OCI-LY7 (cell line): ENCODE results near the gene FBXW8.

Source experiments
- EZH2phosphoT487 ChIP-seq: fragments of 200-600 bp; sonication (generic); IDR thresholded peaks from 2 replicates; pipeline ENCODE4 v1.6.1; 2018; ENCODE audit warnings: low read depth, borderline replicate concordance, mild to moderate bottlenecking, mixed run types, antibody characterized with exemption, low read length, moderate library complexity, mixed read lengths
- TF ChIP-seq, protein P1 (sequence below): fragments of 200-600 bp; sonication (generic); conservative IDR thresholded peaks from 2 replicates; pipeline ENCODE4 v1.5.1; 2014; ENCODE audit warnings: mild to moderate bottlenecking, antibody characterized with exemption, low read length, moderate library complexity, mixed read lengths

DNA sequence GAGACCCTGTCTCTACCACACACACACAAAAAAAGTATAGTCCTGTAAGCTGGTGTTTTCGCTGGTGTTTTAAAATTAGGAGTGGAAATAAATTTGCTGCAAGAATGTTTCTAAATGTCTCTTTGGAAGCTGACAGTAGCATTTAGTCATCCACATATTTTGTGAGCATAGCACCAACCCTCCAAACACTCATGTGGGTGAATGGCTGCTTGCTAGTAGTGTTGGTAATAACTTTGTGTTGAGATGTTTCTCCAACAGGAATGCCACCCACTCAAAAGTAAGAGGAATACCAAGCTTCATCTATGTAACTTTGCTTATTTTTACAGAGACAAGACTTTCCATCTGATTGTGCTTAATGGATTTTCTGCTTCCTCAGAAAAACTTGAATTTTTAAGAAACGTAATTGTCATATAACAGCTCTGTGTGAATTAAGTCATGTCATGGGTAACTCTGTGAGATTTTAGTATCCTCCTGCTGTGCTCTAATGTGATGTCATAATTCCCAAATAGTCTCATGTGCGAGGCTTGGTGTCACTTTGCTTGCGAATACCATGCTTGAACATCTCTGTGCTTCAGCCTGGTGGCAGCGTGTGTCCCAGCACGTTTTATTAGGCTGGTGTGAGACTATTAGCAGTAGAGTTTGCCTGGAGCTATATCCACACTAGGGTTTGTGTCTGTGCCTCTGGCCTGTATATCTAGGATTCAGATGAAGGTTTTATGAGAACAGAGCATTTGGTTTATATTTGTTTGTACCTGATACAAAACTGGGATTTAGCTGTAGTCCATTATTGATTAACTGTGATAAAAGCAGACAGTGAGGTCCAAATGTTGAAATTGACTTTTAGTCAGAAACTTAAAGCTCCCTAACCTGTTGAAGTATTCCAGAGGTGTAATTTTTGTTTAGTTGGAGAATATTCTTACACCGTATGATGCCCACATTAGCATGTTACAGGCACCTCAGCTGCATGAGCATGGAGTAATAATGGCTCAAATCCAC, 80.5 kb downstream of the FBXW8 start:
- TF ChIP-seq, protein P1, sequence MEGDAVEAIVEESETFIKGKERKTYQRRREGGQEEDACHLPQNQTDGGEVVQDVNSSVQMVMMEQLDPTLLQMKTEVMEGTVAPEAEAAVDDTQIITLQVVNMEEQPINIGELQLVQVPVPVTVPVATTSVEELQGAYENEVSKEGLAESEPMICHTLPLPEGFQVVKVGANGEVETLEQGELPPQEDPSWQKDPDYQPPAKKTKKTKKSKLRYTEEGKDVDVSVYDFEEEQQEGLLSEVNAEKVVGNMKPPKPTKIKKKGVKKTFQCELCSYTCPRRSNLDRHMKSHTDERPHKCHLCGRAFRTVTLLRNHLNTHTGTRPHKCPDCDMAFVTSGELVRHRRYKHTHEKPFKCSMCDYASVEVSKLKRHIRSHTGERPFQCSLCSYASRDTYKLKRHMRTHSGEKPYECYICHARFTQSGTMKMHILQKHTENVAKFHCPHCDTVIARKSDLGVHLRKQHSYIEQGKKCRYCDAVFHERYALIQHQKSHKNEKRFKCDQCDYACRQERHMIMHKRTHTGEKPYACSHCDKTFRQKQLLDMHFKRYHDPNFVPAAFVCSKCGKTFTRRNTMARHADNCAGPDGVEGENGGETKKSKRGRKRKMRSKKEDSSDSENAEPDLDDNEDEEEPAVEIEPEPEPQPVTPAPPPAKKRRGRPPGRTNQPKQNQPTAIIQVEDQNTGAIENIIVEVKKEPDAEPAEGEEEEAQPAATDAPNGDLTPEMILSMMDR = no peak
- no peak for TF ChIP-seq EZH2phosphoT487
